ENCODE results near the gene CYP3A5. TPM values are rescaled to one million over a fixed set of nuclear protein-coding genes. Genes with fewer than 3 reads are reported as not detected.

CYP3A5 gene
- total and polyA plus RNA-seq, 10 of the 15 experiments (the other 5 are each of a cell fraction or from before 2014, with no cell fraction given): 0.05 to 1.3 (median 0.09) TPM; not detected in 2

DNA sequence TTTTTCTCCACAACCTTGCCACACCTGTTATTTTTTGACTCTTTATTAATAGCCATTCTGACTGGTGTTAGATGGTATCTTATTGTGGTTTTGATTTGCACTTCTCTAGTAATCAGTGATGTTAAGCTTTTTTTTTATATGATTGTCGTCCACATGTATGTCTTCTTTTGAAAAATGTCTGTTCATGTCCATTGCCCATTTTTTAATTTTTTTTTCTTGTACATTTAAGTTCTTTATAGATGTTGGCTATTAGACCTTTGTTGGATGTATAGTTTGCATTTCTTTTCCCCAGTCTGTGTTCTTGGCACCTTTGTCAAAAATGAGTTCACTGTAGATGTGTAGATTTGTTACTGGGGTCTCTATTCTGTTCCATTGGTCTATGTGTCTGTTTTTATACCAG lies 34.2 kb downstream of the CYP3A5 start (continued):
- TF ChIP-seq, protein P1, sequence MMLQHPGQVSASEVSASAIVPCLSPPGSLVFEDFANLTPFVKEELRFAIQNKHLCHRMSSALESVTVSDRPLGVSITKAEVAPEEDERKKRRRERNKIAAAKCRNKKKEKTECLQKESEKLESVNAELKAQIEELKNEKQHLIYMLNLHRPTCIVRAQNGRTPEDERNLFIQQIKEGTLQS (IDR thresholded peaks at IDR 0.05; ENCODE audit: borderline replicate concordance, extremely low read depth, low read depth, low read length): no peak
- no peak for TF ChIP-seq PAX5 (IDR thresholded peaks at IDR 0.05; ENCODE audit: borderline replicate concordance, low read depth, low read length)
- TF ChIP-seq IKZF2 (IDR thresholded peaks at IDR 0.05): no peak
- TF ChIP-seq, protein P2, sequence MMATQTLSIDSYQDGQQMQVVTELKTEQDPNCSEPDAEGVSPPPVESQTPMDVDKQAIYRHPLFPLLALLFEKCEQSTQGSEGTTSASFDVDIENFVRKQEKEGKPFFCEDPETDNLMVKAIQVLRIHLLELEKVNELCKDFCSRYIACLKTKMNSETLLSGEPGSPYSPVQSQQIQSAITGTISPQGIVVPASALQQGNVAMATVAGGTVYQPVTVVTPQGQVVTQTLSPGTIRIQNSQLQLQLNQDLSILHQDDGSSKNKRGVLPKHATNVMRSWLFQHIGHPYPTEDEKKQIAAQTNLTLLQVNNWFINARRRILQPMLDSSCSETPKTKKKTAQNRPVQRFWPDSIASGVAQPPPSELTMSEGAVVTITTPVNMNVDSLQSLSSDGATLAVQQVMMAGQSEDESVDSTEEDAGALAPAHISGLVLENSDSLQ (IDR thresholded peaks at IDR 0.05): no peak
- no peak for TF ChIP-seq NR2F1 (conservative IDR thresholded peaks at IDR 0.05)
- TF ChIP-seq, protein P3, sequence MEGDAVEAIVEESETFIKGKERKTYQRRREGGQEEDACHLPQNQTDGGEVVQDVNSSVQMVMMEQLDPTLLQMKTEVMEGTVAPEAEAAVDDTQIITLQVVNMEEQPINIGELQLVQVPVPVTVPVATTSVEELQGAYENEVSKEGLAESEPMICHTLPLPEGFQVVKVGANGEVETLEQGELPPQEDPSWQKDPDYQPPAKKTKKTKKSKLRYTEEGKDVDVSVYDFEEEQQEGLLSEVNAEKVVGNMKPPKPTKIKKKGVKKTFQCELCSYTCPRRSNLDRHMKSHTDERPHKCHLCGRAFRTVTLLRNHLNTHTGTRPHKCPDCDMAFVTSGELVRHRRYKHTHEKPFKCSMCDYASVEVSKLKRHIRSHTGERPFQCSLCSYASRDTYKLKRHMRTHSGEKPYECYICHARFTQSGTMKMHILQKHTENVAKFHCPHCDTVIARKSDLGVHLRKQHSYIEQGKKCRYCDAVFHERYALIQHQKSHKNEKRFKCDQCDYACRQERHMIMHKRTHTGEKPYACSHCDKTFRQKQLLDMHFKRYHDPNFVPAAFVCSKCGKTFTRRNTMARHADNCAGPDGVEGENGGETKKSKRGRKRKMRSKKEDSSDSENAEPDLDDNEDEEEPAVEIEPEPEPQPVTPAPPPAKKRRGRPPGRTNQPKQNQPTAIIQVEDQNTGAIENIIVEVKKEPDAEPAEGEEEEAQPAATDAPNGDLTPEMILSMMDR (IDR thresholded peaks at IDR 0.05 in 2 of 3, conservative IDR thresholded peaks at IDR 0.05 in 1 of 3; ENCODE audit: control insufficient read depth in 2 of 3, extremely low read depth in 1 of 3, insufficient read depth in 1 of 3, low read depth in 3 of 3, low read length in 3 of 3): no peak
- TF ChIP-seq SMAD1 (IDR thresholded peaks at IDR 0.05; ENCODE audit: low read depth, partially characterized antibody): no peak
- TF ChIP-seq ZNF622 (IDR thresholded peaks at IDR 0.05): no peak

DNA sequence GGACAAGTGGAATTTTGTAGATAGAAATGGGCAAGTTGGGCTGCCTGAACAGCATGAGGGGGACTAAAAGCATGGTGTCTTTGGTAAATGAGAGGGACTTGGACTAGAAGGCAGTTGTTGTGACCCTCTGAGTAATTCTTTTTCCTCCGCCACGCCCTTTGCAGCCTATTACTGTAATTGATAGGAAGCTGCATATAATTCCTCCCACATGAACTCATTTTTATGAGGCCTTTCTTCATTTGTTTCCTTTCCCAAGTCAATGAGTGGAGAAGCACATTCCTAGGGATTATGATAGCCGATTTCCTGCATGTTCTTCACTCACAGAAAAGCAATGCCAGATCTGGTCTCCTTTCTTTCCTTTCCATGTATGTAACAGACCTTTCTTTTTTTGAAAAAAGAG lies 35.4 kb downstream of the CYP3A5 start:
- no peak overlapping the region for H3K9ac ChIP-seq (ENCODE audit: control insufficient read depth, insufficient read depth, low read length)
- no peak overlapping the region for H3K27ac ChIP-seq (ENCODE audit: control insufficient read depth, insufficient read depth)
- intact Hi-C loops (cut with micrococcal nuclease; ENCODE audit: unreplicated experiment) (no loop called here), in situ Hi-C loops (cut with MboI) (no loop called here)
- ChIA-PET SMC1A (ENCODE audit: uncharacterized antibody, unreplicated experiment) (interaction anchor here (0.9 kb wide), 1 partner anchor 20 kb away, joined by 3 read pairs; no protein-coding TSS in a partner anchor), POLR2A (no interaction called here), CTCF (no interaction called here), RAD21 (ENCODE audit: unreplicated experiment) (no interaction called here)
- no peaks in the 10 kb centered on the region for H3K27me3 ChIP-seq (replicated peaks in 1 of 2; ENCODE audit: control insufficient read depth in 2 of 2, insufficient read depth in 2 of 2, low read length in 1 of 2)
- TF ChIP-seq MEF2A (IDR thresholded peaks at IDR 0.05; ENCODE audit: insufficient read depth, low read depth, low read length) (no peak), NR2C1 (IDR thresholded peaks at IDR 0.05) (no peak), IRF4 (IDR thresholded peaks at IDR 0.05; ENCODE audit: low read depth, low read length) (no peak), TARDBP (IDR thresholded peaks at IDR 0.05; ENCODE audit: borderline replicate concordance) (no peak), RUNX3 (IDR thresholded peaks at IDR 0.05; ENCODE audit: low read length) (no peak)
- TF ChIP-seq, protein P4, sequence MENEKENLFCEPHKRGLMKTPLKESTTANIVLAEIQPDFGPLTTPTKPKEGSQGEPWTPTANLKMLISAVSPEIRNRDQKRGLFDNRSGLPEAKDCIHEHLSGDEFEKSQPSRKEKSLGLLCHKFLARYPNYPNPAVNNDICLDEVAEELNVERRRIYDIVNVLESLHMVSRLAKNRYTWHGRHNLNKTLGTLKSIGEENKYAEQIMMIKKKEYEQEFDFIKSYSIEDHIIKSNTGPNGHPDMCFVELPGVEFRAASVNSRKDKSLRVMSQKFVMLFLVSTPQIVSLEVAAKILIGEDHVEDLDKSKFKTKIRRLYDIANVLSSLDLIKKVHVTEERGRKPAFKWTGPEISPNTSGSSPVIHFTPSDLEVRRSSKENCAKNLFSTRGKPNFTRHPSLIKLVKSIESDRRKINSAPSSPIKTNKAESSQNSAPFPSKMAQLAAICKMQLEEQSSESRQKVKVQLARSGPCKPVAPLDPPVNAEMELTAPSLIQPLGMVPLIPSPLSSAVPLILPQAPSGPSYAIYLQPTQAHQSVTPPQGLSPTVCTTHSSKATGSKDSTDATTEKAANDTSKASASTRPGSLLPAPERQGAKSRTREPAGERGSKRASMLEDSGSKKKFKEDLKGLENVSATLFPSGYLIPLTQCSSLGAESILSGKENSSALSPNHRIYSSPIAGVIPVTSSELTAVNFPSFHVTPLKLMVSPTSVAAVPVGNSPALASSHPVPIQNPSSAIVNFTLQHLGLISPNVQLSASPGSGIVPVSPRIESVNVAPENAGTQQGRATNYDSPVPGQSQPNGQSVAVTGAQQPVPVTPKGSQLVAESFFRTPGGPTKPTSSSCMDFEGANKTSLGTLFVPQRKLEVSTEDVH (IDR thresholded peaks at IDR 0.05; ENCODE audit: low read depth, partially characterized antibody): no peak
- no peak overlapping the region for H3K4me2 ChIP-seq (ENCODE audit: control insufficient read depth, insufficient read depth)
- H3K9me3 ChIP-seq (replicated peaks; ENCODE audit: control insufficient read depth, insufficient read depth, low read length): no peaks in the 10 kb centered on the region
- ATAC-seq (no peak), DNase-seq (ENCODE audit: low read depth, low spot score) (no peak), FAIRE-seq (no peak)
- 78% methylated on average over 3 of the region's 3 CpGs for WGBS (ENCODE audit: insufficient coverage, insufficient replicate concordance, low lambda C conversion rate, missing lambda C conversion rate)
- BruUV-seq (replicated peaks): no TSS peak
- no peaks in the 10 kb centered on the region for H3K4me1 ChIP-seq (ENCODE audit: control insufficient read depth, insufficient read depth, low read length)
- H3K4me3 ChIP-seq: no peak overlapping the region
- H3K79me2 ChIP-seq (ENCODE audit: control insufficient read depth, insufficient read depth, low read length): no peaks in the 10 kb centered on the region
- H4K20me1 ChIP-seq (ENCODE audit: control insufficient read depth, insufficient read depth): no peaks in the 10 kb centered on the region
- H3K36me3 ChIP-seq (ENCODE audit: control insufficient read depth in 2 of 2, insufficient read depth in 2 of 2, low read length in 1 of 2): no peaks in the 10 kb centered on the region; a peak in 1 of 4 replicates
- H2AFZ ChIP-seq (ENCODE audit: control insufficient read depth, low read depth, low read length): no peak overlapping the region
